Activated CD4-positive, CD25-positive, alpha-beta regulatory T cell treated with anti-CD3 and anti-CD28 coated beads, Interleukin-2, amount 50 U/mL, for 24 hours (primary cell): ENCODE measurements around the gene TAF1.
"Not testable (repeated sequence)": the region's sequence is repeated elsewhere in the genome, so short reads cannot be mapped to it uniquely, and the experiment has no call there.

Experiments
- ATAC-seq, 2 donors: fragments of 150-1000 bp; cut with Tn5 transposase; one replicate each; pipeline ENCODE4 v1.10.0; 2021; ENCODE audit warnings: mild to moderate bottlenecking in 1 of 2, moderate library complexity in 1 of 2

TAF1 gene

GRCh38 chrX:71513731-71514130, 147.6 kb downstream of the TAF1 start:
- not testable (repeated sequence) for ATAC-seq

DNA sequence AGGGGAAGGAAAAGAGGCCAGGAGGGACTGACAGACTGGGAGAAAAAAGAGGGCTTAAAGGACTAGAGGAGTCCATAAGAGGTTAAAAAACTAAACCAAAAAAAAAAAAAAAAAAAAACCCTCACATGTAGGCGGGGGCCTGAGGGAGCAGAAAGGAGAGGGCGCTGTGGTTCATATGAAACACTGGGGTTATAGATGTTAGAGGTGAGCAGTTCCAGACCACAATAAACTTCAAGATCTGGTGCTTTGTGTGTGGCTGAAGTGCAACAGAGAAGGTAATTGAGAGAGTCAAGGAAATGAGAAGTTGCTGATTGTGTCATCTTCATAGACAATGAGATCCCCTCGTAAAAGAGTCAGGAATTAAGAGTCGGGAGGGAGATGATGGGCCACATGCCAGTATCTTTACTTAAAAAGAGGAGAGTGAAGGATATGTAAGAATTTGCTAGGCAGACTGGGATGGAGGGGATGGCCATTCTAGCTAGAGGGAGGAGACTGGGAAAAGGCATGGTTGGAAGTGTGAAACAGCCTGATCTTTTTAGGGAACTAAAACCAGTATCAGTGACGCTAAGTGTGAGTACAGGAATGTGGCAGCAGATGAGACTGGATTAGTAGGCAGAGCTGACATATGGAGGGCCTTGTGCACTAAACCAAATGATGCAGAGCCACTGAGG, 148.3 kb downstream of the TAF1 start:
- ATAC-seq, result peak; percentile 55 to 63

DNA sequence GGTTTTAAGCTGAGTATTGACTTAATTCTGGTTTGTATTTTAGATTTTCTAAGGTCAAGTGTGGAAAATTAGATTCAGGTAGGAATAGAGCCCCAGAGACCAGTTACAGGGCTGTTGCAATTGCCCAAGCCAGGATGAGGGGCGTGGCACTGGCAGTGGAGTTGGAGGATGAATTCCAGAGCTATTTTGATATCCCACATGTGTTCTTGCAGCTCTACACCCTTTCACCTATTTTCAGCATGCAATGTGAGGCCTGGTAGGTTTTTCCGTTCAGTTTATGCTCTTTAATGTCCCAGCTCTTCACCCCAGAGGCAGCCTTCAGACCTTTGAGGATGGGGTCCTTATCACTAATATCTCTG, 148.9 kb downstream of the TAF1 start:
- ATAC-seq, result no peak
